HG02970 (cell line): ENCODE measurements around the gene FBXO39.
"Not testable (repeated sequence)": the region's sequence is repeated elsewhere in the genome, so short reads cannot be mapped to it uniquely, and the experiment has no call there.

Experiments
- ATAC-seq: cut with Tn5 transposase; IDR thresholded peaks from one replicate; pipeline ENCODE4 v1.9.1; 2021; ENCODE audit warnings: mild to moderate bottlenecking, moderate library complexity, moderate number of reproducible peaks; ENCODE audit not compliant: unreplicated experiment, low FRiP score

The FBXO39 gene

DNA sequence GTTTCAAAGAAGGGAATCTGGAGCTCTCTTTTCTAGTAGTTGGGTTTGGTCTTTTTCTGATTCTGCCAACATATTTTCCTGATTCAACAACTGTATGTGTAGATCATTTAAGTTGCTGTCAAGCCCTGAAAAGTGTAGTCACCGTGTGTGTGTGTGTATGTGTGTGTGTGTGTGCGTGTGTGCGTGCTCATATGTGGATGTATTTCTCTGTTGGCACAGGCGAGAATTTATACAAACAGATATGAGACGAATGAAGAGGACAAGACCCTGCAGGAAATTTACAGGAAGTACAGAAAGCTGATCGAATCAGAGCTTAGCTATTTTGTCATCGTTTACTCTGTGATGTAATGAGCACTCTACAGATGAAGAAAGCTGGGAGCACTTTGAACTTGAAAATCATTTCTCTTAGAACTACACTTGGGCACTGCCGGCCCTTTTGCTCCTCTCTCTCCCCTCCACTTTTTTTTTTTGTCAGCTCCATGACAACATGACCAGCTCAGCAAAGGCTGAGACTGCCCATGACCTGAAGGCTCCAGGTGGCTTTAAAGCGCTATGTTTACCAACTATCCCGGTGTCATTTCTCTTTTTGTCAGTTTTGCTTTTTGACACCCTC is 11.2 kb downstream of the FBXO39 start:
- no peak for ATAC-seq

DNA sequence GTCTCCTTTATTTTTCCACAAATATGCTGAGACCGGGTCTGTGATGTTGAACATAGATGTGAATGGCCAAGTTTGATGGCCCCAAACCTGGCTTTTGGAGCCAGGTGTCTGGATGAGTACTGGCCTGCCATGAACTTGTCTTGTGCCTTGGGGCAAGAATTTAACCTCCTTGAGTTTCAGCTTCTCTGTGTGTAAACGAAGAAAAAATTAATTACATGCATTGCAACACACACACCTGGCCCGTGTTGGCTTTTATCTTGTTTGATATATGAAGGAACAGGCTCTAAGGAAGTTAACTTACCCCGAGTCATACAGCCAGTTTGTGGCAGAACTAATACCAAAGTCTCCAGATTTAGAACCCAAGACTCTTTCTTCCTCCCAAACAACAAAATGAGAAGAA is 13.1 kb downstream of the FBXO39 start:
- ATAC-seq: no peak

DNA sequence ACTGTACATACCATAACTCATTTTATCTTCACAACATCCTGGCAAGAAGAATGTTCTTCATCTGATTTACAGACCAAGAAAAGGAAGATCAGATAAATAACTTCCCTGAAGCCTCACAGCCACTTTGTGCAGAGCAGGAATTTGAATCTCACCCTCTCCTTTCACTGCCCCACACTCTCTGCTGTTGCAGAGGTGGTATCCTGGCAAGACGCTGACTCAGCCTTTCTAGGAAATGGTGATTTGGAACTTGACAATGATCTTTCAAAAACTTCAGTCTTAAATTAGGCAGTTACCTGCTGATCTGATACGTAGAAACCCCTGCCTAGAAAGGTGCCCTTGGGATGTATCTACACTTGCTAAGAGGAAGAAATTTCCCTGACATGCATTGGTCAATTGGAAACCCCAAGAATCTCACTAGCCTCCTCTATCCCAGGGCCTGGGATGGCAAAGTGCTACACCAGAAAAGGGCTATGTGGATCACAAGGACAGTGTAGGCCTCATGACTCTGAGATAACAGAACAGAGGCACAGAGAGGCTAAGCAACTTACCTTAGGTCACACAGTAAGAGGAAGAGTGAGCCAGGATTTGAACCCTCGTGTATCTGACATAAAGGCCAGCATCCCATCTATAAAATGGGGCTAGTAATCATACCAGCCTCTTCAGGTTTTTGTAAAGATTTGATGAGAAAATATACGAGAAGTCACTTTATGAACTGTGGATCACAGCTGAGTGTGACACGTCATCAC is 17.9 kb downstream of the FBXO39 start:
- no peak for ATAC-seq

DNA sequence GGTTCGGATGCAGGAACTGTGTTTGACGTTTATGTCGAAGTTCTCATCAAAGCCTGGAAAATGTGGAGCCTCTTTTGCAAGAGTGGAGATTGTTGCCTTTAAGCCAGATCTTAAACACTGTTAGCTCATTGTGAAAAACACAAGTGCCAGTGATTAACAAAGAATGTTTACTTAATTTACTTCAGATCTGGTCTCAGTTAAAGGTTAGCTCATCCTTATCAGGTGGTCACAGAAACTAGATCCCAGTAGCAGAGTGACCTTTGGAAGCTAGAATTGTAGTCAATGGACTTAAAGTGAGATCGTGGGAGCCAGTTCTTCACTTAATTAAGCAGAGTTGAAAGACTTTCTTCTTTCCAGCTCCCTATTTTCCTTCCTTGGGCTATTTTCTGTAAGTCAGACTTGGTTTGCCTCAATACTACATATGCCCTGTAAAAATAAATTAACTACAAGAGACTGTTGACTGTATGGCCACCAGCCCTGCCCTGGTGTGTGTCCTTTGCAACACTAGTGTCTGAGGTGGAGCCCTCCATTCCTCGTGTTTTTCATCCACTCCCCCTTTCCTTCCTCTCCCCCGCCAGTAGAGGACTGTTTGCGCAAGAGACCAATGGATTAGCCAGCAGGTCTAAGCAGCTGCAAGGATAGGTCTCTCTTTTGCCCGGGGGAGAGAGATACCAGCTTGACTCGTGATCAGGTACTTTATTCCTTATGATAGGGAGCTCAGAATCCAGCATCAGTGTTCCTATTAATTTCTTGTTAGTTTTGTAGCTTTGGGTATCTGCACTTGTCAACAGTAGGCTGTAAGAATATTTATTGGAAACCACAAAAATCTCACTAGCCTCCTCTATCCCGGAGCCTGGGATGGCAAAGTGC is 20.2 kb downstream of the FBXO39 start:
- no peak for ATAC-seq

DNA sequence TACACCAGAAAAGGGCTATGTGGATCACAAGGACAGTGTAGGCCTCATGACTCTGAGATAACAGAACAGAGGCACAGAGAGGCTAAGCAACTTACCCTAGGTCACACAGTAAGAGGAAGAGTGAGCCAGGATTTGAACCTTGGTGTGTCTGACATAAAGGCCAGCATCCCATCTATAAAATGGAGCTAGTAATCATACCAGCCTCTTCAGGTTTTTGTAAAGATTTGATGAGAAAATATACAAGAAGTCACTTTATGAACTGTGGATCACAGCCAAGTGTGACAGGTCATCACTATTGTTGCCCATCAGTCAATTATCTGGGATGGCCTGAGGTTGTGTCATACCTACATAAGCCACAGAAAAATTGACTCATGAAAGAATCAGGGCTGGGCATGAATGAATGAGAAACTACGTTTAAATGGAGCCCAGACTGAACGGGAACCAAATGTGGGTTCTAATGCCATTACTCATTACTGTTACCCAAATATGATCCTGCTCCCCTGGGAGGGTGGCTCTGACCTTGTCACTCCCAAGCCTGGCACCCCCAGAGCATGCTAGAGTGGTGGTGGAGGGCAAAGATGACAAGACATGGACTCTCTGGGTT is 21.0 kb downstream of the FBXO39 start:
- ATAC-seq: no peak

DNA sequence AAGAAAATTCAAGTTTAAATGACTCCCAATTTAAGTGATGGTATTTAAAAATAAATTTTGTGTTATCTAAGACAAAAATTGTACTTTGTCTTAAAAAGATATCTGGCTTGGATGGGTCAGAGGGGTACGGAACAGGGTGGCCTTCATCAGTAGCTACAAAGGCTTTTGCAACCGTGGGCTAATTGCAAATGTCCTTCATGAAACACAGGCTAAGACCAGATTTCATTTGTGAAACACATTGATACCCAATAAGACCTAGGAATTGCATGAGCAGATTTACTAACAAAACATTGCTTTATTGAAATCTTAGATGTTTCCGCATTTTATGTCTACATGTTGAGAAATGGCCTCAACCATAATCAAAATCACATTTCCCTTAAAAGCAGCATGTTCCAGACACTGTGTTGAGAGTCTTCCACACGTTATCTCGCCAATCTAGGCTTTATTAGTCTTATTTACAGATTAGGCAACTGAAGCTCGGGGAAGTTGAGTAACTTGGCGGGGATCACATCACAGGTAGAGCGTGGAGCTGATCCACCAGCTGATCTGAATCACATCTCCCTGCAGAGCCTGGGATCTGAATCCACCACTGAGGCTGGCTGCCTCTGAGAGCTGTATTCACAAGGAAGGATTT is 21.8 kb downstream of the FBXO39 start:
- ATAC-seq: no peak

DNA sequence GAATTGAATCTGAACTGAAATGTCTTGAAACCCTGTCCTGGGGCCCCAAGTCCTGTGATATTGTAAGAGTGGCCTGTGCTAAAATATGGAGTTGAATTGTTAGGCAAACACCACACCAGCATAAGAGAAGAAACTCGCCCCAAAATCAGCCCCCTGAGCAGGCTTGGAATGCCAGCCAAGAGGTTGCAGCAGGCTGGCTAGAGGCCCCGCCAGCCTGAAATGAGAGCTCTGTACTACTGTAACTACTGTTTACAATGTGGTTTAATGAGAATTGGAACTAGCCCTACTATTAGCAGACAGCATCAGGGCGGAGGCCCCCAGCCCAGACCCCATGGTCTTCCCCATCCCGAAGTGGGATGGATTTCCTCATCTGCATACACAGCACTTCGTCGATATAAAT is 23.7 kb downstream of the FBXO39 start:
- no peak for ATAC-seq

DNA sequence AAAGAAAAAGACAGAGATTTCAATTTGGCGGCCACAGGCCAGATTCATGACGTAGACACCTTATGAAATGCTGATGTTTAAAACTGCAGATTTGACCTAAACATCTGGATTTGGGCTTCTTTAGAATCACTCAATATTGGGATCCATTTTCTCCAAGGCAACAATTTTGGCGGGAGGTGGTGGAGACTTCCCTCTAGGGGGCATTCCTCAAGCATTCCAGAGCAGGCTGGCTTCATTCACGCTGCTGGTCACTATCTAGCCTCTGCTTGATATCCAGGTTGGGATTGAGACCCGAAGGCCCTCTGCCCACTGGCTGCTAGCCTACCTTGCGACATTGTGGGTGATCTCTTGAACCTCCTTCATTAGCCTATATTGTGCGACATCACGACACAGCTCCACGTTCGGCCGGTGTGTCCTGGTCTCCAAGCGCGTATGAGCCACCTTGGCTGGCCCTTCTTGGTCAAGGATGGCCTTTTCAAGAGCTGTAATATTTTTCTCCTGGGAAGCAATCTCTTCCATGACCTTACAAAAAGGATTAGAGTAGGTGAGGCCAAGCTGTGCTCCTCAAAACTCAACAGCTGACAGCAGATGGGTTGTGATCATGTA is 24.5 kb downstream of the FBXO39 start:
- ATAC-seq: no peak

DNA sequence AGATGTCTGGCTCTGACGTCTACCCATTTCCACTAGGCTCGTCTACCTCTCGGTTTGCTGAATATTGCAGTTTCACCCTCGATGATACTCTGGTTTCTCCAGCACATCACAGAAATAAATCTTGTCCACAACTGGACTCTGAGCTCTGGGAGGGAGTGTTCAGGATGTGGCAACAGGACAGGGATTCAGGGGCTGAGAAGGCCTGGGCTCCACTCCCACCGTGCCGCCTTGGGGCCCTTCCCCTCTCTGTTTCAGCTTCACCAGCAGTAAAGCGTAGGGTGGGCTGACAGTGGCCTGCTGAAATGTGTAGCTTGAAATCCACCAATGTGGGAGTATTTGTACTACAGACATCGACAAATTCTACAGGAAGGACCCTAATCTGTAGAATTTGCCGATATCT is 35.5 kb downstream of the FBXO39 start:
- ATAC-seq: no peak

DNA sequence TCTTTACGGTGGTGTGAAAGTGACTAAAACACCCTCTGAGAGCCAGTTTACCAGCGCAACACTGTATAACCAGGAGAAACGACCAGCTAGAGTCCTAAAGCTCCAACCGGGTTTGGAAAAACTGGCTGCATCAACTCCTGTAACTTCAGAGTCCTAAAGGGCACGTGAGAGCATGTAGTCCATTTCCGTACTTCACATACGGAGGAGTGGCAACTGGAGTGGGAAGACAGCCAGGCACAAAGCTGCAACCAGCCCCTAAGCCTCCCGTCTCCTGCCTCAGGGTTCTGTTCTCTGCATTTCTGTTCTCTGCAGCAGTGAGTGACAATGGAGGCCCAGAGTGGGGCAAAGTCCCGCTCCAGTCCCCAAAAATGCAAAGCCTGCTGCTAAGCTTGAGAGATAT is 36.3 kb downstream of the FBXO39 start:
- ATAC-seq: no peak

DNA sequence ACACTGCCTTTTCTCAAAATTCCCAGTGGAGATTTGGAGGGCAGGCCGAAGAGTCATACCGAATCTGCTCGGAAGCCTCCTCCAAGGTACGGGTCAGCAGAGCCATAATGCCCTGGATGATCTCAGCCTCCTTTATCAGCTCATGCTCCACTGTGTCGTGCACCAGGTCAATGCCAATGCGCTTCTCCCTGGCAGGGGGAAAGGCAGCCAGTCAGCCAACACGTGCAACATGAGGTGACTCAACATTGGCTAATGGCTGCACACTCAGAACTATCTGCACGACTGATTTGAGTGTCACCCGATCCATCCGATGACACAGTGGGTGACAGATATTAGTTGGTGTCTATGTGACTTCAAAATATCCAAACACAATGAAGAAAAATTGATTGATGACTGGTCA is 39.8 kb downstream of the FBXO39 start:
- ATAC-seq: no peak

DNA sequence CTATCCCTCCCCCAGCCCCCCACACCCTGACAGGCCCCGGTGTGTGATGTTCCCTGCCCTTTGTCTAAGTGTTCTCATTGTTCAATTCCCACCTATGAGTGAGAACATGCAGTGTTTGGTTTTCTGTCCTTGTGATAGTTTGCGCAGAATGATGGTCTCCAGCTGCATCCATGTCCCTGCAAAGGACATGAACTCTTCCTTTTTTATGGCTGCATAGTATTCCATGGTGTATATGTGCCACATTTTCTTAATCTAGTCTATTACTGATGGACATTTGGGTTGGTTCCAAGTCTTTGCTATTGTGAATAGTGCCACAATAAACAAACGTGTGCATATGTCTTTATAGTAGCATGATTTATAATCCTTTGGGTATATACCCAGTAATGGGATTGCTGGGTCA is 40.4 kb downstream of the FBXO39 start:
- ATAC-seq: not testable (repeated sequence)

DNA sequence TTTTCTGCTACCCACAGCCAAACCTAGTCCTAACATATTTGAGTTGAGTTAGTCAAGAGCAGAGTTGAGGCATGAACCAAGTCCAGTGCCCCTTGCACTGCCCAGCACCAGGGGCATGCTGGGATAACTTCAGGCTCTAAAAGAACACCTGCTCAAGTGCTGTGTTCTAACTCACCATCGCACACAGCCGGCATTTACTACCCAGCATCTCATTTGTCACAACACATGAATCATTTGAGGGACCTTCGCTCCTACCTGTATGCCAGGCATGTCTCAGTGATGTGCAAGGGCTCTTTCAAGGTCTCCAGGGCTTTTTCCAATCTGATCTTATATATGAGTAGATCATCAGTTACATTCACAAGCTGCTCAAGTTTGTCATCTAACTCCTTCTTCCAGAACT is 42.9 kb downstream of the FBXO39 start:
- no peak for ATAC-seq

DNA sequence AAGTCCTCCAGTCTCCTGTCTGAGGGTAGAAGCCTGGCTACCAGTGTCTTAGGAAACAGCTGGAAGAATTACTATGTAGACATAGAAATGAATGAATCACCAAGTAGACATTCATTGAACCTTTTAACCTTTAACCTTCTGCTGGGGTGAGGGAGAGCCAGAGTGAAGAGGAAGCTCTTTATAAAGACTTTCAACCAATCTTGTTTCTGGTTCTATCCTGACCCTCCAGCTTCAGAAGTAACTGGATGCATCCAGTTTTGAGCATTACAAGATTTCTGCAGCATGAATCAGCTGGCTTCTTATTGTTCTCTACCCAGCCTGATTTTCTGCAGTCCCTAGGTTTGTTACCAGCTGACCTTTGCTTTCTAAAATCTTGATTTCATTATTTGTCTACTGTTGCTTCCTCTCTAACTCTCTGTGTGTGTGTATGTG is 47.0 kb downstream of the FBXO39 start:
- no peak for ATAC-seq

DNA sequence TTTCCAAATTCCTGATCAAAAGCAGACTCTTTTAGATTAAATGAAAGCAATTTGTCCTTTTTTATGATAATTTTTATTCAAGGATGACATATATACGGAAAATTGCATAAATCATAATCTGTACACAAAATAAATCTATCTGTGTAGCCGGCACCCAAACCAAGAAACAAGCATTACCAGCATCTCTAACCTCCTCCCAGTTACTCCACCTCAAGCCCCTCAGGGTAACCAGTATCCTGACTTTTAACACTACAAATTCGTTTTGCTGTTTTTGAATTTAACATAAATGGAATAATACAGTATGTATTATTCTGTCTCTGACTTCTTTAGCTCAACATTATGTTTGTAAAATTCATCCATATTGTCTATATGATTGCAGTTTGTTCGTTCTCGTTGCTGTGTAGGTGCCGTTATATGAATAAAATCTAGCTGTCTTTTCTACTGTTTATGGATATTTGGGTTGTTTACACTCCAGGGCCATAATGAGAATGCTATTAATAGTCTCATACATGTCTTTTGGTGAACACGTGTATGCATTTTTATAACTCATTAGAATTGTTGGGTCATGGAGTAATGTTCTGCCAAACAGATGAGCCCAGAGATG is 54.5 kb downstream of the FBXO39 start:
- no peak for ATAC-seq

DNA sequence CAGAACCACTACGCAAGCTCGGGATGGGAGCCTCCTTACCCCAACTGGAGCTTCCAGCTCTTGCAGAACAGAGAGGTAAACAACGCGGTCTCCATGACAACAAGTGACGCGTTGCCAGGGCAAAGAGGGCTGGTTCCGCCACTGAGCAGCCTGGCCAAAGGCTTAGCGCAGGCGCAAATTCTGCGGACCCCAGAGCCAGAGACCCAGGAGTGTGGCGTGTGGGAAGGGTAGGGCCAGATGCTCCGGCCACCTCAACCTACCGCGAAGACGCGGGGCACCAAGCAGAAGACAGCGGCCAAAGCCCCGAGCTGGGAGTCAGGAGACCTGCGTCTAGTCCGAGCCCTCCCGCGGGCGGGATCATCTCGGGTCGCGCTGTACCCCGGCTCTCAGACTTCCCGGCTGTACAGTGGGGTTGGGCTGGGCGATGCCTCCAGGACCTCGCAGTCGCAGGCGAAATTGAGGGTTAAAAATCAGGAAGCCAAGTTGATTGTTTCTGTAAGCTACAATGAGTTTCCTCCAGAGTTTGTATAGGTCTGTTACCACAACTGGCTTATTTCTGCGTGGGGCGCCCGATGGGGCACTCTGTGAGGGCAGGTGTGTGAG is 55.7 kb downstream of the FBXO39 start, which contains the start of gene TEKT1:
TSS of gene TEKT1 (minus strand) at position 69 of the 603 bp plus-strand sequence. CDS start 1,353 bp downstream, outside the sequence.
- no peak for ATAC-seq
